Loucy (cell line): ENCODE measurements around the gene LYZL2.
"Not testable (repeated sequence)": the region's sequence is repeated elsewhere in the genome, so short reads cannot be mapped to it uniquely, and the experiment has no call there.

Source experiments
- EZH2phosphoT487 ChIP-seq: fragments of 200-600 bp; IDR thresholded peaks from 2 replicates; pipeline ENCODE4 v1.6.1; 2018; ENCODE audit warnings: antibody characterized with exemption, mild to moderate bottlenecking, moderate library complexity, borderline replicate concordance
- TF ChIP-seq, protein P1 (sequence below): fragments of 200-600 bp; sonication (generic); conservative IDR thresholded peaks from 2 replicates; pipeline ENCODE4 v1.5.1; 2014; ENCODE audit warnings: mild to moderate bottlenecking, antibody characterized with exemption, low read length

DNA sequence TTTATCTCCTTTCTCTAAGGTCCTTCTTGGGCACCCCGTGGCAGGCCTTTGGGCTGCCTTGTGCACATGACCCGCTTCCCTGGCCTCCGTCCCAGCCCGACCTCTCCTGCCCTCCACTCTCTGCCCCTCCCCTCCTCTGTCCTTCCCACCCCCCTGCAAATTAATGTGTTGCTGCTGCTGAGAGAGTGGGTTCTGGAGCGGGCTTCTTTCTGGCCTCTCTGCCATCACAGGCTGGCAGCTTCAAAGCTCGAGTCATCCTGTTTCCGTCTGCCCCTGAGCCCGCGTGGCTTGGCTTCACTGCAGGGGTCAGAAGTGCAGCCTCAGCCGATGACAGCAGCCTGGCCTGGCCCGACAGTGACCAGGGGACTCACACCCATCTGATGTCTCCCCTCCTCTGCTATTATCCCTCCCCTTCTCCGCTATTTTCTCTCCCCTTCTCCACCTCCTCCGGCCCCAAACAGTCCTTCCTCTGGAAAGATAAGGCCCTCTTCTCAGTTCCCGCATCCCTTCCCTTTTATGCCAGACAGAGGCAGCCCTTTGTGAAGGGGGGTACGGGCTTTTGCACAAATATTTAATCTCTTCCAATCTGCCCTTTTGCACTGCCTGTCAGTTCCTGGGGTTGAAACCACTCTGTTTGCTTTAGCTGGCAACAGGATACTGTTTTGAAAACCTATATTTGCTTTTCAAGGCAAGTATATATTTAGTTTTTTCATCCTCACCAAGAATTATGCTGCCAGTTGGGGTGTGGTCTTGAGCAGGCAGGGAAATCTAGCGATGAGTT, 24.0 kb downstream of the LYZL2 start:
- TF ChIP-seq, protein P1, sequence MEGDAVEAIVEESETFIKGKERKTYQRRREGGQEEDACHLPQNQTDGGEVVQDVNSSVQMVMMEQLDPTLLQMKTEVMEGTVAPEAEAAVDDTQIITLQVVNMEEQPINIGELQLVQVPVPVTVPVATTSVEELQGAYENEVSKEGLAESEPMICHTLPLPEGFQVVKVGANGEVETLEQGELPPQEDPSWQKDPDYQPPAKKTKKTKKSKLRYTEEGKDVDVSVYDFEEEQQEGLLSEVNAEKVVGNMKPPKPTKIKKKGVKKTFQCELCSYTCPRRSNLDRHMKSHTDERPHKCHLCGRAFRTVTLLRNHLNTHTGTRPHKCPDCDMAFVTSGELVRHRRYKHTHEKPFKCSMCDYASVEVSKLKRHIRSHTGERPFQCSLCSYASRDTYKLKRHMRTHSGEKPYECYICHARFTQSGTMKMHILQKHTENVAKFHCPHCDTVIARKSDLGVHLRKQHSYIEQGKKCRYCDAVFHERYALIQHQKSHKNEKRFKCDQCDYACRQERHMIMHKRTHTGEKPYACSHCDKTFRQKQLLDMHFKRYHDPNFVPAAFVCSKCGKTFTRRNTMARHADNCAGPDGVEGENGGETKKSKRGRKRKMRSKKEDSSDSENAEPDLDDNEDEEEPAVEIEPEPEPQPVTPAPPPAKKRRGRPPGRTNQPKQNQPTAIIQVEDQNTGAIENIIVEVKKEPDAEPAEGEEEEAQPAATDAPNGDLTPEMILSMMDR, result not testable (repeated sequence)
- TF ChIP-seq EZH2phosphoT487, result not testable (repeated sequence)
